Measurements from ENCODE around the gene FAM228B.

Gene FAM228B

DNA sequence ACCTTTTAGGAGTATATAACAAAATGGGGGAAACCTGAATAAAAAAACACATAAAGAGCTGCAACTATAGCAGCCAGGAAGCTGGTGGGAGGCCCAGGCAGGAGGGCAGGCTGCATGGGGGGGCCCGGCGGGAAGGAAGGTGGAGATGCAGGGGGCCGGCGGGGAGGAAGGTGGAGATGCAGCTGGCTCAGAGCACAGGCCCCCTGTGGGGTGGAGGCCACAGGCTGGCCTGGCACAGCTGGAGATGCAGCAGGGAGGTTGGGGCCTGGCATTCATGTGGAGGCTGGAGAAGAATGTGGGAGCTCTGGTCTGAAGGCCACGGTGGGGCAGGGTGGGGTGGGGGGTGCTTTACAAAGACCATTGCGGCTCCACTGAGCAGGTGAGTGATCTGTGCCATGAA lies 83.0 kb downstream of the FAM228B start:
- DNase-seq = no peak

GRCh38 chr2:24206714-24207113 lies 83.4 kb downstream of the FAM228B start:
- DNase-seq = no peak

DNA sequence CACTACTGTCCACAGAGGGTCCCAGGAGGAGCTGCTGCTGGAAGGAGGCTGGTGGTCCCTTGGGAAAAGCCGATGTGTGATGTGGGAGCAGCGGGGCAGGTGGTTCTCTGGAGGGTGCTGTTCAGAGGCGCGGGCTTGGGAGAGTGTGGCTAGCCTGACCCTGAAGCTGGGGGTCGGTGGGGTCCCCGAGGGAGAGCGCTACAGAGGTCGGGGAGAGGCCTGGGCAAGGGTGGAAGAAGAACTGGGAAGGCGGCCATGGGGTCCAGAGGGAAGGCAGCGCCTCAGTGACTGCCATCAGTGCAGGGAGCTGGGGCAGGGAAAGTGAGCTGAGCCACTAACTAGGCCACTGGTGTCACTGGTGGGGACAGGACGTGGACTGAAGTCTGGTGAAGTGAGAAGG lies 84.1 kb downstream of the FAM228B start:
- no peak for DNase-seq

DNA sequence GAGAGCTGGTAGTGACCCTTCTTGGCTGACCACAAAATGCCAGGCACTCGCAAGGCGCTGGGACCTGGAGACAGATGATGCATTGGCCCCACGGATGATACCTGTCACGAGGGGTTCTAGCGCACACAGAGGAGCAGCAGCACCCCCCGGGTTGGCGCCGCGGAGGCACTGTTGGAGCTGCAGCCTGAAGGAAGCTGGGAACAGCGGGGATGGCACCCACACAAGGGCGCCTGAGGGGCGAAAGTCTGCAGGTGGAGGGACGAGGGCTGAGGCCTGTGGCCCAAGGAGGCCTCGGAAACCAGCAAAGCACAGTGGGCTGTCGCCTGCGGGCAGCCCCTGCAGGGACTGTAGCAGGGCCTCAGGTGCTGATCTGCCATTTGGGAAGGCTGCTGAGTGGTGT lies 85.2 kb downstream of the FAM228B start:
- no peak for DNase-seq

GRCh38 chr2:24209389-24210105 lies 86.3 kb downstream of the FAM228B start:
- no peak for DNase-seq

DNA sequence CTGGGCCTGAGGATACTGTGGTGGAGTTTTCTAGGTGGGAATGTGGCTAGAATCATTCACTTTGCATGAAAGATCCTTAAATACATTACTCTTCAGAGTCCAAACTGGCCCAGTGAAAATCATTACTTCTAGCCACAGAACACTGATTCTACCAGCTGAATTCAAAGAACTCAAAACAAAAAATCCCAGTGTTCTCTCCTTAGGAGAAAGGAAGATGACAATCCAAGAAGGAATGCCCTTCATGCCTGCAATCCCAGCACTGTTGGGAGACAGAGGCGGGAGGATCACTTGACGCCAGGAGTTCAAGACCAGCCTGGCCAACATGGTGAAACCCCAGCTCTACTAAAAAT lies 86.8 kb downstream of the FAM228B start:
- no peak for DNase-seq

GRCh38 chr2:24210723-24211122 lies 87.5 kb downstream of the FAM228B start:
- DNase-seq = no peak

- DNase-seq = no peak
Observed at GRCh38 chr2:24211408-24211807, 88.1 kb downstream of the FAM228B start.

DNA sequence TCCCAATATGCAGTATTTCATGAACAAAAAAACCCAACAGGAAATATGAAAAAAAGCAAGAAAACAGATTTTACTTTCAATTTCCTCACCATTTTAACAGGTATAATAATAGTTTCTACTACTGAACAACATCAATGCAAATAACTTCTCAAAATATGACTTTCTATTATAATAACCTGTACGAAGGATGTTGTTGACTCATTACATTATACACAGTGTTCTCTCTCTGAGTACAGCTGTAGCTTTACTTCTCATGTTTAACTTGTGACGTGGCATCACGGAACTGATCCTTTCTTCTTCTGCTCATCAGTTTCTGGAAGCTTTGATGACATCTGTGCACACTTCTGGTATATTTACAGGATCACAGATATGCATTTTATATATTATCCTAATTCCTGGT lies 91.6 kb downstream of the FAM228B start:
- DNase-seq = peak; percentile 65
